Stimulated activated CD4-positive, alpha-beta T cell treated with anti-CD3 and anti-CD28 coated beads, Interleukin-1b, Interleukin-23, amount 100 ng/mL, for 4 hours (primary cell): ENCODE results near the gene TCEA3.

Source experiments
- DNase-seq, 2 donors: peaks; one replicate each; pipeline ENCODE4 v3.0.0-alpha.2; 2020; ENCODE audit warnings: low read depth in 2 of 2

TCEA3 gene

GRCh38 chr1:23367791-23368561 is 56.6 kb downstream of the TCEA3 start:
- peak; percentile 91 to 94 for DNase-seq

DNA sequence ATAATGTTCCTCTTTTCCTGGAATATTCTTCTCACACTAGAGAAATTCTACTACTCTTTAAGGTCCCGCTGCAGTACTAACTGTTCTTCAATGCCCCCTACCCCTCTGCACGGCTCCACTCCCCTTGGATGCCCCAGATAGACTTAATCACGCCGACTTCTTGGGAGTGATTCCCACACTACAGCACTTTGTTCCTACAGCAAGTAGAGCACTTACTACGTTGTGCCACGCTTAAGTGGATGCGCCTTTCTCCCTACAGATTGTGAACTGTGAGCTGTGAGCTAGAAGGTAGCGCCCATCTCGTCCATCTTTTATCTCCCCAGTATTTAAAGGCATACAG is 57.1 kb downstream of the TCEA3 start:
- DNase-seq, result no peak

DNA sequence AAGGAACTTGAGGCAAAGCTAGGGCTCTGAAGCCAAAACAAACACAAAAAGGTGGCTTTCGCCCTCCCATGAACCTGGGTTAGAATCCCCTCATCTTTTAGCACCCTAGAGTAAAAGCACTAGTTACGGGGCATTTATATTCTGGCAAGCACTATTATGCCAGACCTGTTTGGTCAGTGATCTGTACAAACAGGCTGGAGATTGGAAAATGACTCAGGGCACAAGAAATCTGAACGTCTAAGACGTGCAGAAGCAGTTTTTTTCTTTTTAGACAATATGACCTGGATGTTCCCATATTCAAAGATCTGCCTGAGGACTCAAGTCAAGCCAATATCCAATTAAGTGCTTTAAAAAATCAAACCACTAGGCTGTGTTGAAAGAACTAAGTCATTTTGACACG is 58.0 kb downstream of the TCEA3 start:
- DNase-seq, result no peak

- no peak for DNase-seq
Observed at GRCh38 chr1:23366146-23366545, 58.4 kb downstream of the TCEA3 start.

- DNase-seq, result no peak
Observed at GRCh38 chr1:23362218-23362713, 62.3 kb downstream of the TCEA3 start.

DNA sequence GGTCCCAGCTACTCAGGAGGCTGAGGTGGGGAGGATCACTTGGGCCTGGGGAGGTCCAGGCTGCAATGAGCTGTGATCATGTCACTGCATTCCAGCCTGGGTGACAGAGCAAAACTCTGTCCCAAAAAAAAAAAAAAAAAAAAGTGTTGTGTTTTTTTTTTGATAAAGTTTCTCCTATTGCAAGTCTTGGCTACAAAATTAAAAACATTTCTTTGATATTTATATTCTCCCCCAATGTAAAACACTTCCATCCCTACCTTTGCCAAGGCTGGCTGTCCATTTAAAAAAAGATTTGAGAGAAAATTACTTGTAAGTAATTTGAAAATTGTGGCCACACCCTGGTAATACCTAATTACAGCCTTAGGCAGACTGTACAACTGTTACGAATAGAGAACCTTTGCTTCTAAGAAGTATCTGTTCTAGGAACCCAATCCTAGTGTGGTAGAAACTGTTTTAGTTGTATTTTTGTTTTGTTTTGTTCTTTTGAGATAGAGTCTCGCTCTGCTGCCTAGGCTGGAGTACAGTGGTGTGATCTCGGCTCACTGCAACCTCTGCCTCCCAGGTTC is 66.2 kb downstream of the TCEA3 start:
- DNase-seq, result no peak

DNA sequence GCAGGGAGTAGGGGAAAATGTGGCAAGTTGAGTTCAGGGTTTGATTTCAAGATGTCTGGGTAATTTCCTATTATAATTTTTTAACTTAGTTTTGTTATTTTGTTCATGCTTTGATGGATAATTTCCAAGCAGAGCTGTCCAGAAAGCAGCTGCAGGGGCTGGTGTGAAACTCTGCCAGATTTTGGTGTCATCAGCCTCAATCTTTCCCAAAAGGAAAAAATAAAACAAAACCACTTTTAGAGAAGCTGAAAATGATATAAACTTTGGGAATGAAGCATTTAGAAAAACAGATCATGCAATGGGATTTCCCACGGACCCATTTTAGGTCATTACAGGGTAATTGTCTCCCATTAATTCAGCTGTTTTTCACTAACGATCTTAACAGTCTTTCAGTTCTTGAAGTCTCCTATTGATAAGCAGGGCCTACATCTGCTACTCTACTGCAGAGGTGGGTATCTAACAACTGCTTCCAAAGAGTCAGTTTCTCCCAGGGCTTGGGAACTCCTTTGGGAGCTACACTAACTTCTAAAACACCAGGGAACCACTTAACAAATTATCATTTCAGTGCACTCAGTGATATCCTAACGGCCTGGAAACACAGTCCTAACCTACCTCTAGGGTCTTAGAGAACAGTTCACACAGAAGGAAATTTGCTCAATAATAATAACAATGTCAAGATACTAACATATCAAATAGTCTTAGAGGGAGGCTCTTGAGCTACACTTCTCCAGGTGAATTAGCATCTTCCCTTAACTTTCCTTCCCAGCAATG is 67.2 kb downstream of the TCEA3 start:
- no peak for DNase-seq

GRCh38 chr1:23356471-23357137 is 67.9 kb downstream of the TCEA3 start:
- DNase-seq, result no peak

- DNase-seq, result no peak
Observed at GRCh38 chr1:23354245-23354644, 70.3 kb downstream of the TCEA3 start.

- DNase-seq, result no peak
Observed at GRCh38 chr1:23352096-23352695, 72.4 kb downstream of the TCEA3 start.

DNA sequence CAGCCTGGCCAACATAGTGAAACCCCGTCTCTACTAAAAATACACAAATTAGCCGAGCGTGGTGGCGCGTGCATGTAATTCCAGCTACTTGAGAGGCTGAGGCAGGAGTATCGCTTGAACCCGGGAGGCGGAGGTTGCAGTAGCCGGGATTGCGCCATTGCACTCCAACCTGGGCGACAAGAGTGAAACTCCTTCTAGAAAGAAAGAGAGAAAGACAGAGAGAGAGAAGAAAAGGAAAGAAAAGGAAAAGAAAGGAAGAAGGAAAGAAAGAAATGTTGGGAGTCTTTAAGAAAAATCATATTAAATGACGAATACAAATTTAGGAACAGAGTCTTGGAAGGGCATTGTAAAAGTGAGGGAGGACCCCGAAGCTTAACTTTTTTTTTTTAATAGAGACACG is 78.6 kb downstream of the TCEA3 start:
- DNase-seq, result no peak

GRCh38 chr1:23344987-23345472 is 79.5 kb downstream of the TCEA3 start:
- DNase-seq, result no peak

DNA sequence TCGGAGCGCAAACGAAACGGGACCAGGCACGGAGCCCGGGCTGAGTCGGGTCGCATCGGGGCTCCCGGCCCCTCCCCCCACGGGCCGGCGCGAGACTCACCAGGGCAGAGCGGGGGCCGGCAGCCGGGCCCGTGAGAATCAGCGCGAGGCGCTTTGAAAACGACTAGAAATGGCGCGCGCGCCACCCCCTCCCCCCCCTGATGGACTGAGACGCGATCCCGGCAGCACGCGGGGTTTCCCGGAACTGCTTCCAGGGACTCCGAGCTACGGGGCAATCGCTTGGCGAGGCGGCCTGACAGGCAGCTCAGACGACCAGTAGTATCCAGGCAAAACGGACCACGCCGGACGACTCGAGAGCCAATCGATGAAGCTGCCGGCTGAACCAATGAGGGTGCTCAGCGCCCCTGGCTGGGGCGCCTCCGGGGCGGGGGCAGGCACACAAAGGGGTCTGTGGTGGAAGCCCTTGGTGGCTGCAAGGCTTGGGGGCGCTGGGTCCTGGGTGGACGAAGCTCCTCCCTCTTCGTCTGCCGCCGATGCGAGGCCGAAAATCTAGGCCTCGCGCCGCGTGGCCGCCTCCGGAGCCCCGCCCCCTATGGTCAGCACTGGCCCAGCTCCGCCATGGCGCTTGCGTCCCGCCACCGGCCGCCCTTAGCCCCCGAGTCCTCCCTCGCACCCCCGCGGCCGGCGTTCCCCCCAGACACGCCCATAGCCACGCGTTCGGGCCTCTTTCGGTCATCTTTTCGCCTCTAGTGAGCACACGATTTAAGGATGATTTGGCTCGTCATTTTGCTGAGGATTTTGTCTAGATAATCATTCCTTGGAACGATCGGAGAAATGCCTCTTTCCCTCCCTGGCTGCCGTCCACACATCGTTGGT is 80.2 kb downstream of the TCEA3 start, which contains the start of gene HNRNPR:
TSS of gene HNRNPR (minus strand) at position 174 of the 876 bp plus-strand sequence. CDS start 3,276 bp downstream, outside the sequence.
- peak; percentile 97 to 98 for DNase-seq

GRCh38 chr1:23343221-23344110 is 81.1 kb downstream of the TCEA3 start:
- DNase-seq, result peak; percentile 43 to 50

- DNase-seq, result no peak
Observed at GRCh38 chr1:23341931-23342692, 82.4 kb downstream of the TCEA3 start.

DNA sequence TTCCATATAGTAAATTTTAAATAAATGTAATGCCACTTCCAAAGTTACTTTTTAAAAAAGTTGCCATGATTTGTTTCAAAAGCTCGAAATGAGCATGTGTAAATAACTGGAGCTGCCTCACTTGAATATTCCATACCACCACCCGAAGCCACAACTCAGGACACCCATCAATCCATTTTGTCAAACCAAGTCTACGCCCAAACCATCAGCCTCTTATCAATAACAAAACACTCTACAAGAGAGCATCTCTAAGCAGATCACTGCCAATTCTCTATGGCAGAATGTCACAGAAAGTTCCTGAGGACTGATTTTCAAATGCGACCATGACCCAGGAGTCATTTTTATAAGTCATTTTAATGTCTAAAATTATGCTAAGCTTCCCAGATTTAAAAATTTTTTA is 84.9 kb downstream of the TCEA3 start:
- DNase-seq, result no peak

DNA sequence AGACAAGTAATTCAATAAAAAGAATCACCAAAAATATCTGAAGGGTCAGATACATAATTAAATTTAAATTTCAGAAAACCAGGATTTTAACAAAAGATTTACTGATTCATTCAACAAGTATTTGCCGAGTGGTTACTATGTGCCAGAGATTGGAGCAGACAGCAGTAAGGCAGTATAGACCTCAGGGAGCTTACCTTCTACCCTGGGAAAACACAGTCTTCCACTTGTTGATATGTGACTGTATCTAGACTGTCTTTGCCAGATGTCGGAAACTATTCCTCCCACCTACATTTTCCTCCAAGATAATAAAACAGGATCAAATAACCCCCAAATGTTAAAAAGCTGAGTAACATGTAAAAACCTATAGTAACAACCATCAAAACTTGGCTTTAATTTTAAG is 86.7 kb downstream of the TCEA3 start:
- no peak for DNase-seq

GRCh38 chr1:23331713-23332112 is 92.8 kb downstream of the TCEA3 start:
- DNase-seq, result no peak
